ENCODE measurements around the gene ADAMTS16. TPM values are rescaled to one million over a fixed set of nuclear protein-coding genes. Genes with fewer than 3 reads are reported as not detected.

ADAMTS16 gene
- total RNA-seq, 1 experiment from 2014 or later: not detected

DNA sequence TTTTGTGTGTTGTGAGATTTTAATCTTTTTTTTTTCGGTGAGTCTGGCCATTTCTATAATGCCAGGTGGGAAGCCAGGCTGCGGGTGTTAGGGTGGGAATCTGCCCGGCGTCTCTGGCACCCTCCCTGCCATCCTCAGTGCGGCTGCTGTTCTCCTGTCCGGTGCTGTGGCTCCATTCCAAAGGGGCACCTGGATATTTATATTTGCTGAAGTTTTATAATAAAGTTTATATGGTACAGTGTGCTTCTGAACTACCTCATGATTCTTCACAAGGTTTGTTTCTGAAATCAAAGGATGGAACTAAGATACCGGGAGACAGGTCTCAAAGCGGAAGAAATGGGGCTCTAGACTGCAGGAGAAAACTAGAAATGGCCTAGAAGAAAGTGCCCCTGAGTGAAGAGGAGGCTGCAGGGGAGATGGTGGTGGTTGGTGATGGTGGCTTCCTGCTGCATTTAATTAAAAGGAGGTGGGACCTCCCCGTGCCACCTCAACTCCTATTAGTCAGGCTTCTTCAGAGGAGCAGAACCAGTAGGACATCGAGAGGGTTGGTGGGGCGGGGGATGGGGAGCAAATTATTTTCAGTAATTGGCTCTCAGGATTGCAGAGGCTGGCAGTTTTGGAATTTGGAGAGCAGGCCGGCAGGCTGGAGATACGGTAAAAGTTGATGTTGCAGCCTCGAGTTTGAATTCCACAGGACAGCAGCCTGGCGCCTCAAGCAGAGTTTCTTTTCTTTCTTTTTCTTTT lies 180.1 kb downstream of the ADAMTS16 start:
- DNase-seq: no peak
- no TSS peak for BruUV-seq (replicated peaks)
- Mint-ChIP-seq H3K9me3 (ENCODE audit: low read depth, unreplicated experiment) (peaks cover under 1% of the 10 kb centered on the region), H3K36me3 (ENCODE audit: insufficient read depth, unreplicated experiment) (no peaks in the 10 kb centered on the region), H3K27me3 (ENCODE audit: unreplicated experiment) (no peaks in the 10 kb centered on the region), H3K4me1 (ENCODE audit: low read depth, unreplicated experiment) (no peaks in the 10 kb centered on the region), H3K27ac (ENCODE audit: unreplicated experiment) (no peak overlapping the region), H3K4me3 (ENCODE audit: low read depth, unreplicated experiment) (no peak overlapping the region)
- CTCF ChIA-PET: no interaction called here
- TF ChIP-seq, protein P1, sequence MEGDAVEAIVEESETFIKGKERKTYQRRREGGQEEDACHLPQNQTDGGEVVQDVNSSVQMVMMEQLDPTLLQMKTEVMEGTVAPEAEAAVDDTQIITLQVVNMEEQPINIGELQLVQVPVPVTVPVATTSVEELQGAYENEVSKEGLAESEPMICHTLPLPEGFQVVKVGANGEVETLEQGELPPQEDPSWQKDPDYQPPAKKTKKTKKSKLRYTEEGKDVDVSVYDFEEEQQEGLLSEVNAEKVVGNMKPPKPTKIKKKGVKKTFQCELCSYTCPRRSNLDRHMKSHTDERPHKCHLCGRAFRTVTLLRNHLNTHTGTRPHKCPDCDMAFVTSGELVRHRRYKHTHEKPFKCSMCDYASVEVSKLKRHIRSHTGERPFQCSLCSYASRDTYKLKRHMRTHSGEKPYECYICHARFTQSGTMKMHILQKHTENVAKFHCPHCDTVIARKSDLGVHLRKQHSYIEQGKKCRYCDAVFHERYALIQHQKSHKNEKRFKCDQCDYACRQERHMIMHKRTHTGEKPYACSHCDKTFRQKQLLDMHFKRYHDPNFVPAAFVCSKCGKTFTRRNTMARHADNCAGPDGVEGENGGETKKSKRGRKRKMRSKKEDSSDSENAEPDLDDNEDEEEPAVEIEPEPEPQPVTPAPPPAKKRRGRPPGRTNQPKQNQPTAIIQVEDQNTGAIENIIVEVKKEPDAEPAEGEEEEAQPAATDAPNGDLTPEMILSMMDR (IDR thresholded peaks at IDR 0.05; ENCODE audit: unreplicated experiment): no peak
- intact Hi-C loops (cut with micrococcal nuclease; ENCODE audit: unreplicated experiment): no loop called here

DNA sequence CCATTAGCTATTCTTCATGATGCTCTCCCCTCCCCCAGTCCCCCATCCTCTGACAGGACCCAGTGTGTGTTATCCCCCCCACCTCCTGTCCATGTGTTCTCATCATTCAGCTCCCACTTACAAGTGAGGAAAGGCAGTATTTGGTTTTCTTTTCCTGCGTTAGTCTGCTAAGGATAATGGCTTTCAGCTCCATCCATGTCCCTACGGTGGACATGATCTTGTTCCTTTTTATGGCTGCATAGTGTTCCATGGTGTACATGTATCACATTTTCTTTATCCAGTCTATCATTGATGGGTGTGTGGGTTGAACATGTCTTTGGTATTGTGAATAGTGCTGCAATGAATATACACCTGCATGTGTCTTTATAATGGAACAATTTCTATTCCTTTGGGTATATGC lies 181.0 kb downstream of the ADAMTS16 start:
- BruUV-seq (replicated peaks): no TSS peak
- Mint-ChIP-seq H3K27me3 (ENCODE audit: unreplicated experiment) (no peaks in the 10 kb centered on the region), H3K9me3 (ENCODE audit: low read depth, unreplicated experiment) (peaks cover 4% of the 10 kb centered on the region), H3K27ac (ENCODE audit: unreplicated experiment) (no peak overlapping the region), H3K36me3 (ENCODE audit: insufficient read depth, unreplicated experiment) (no peaks in the 10 kb centered on the region), H3K4me3 (ENCODE audit: low read depth, unreplicated experiment) (no peak overlapping the region), H3K4me1 (ENCODE audit: low read depth, unreplicated experiment) (no peaks in the 10 kb centered on the region)
- intact Hi-C loops (cut with micrococcal nuclease; ENCODE audit: unreplicated experiment): no loop called here
- CTCF ChIA-PET: no interaction called here
- TF ChIP-seq, protein P1 (IDR thresholded peaks at IDR 0.05; ENCODE audit: unreplicated experiment): no peak
- no peak for DNase-seq

DNA sequence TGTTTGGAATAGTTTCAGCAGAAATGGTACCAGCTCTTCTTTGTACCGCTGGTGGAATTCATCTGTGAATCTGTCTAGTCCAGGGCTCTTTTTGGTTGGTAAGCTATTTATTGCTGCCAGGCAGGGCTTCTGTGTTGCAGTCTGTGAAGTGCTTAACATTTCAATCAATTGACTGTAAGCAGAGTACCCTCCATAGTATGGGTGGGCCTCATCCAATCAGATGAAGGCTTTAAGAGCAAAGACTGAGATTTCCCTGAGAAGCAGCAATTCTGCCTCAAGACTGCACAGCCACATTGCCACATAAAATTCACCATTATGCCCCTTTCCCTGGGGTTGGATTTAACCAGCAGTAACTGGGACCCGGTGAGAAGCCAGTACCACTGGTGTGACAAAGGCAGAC lies 183.4 kb downstream of the ADAMTS16 start:
- Mint-ChIP-seq H3K4me3 (ENCODE audit: low read depth, unreplicated experiment) (no peak overlapping the region), H3K36me3 (ENCODE audit: insufficient read depth, unreplicated experiment) (no peaks in the 10 kb centered on the region), H3K27me3 (ENCODE audit: unreplicated experiment) (no peaks in the 10 kb centered on the region), H3K4me1 (ENCODE audit: low read depth, unreplicated experiment) (no peaks in the 10 kb centered on the region), H3K9me3 (ENCODE audit: low read depth, unreplicated experiment) (peaks cover 11% of the 10 kb centered on the region), H3K27ac (ENCODE audit: unreplicated experiment) (no peak overlapping the region)
- BruUV-seq (replicated peaks): no TSS peak
- TF ChIP-seq, protein P1 (IDR thresholded peaks at IDR 0.05; ENCODE audit: unreplicated experiment): no peak
- CTCF ChIA-PET: no interaction called here
- intact Hi-C loops (cut with micrococcal nuclease; ENCODE audit: unreplicated experiment): no loop called here
- DNase-seq: no peak

DNA sequence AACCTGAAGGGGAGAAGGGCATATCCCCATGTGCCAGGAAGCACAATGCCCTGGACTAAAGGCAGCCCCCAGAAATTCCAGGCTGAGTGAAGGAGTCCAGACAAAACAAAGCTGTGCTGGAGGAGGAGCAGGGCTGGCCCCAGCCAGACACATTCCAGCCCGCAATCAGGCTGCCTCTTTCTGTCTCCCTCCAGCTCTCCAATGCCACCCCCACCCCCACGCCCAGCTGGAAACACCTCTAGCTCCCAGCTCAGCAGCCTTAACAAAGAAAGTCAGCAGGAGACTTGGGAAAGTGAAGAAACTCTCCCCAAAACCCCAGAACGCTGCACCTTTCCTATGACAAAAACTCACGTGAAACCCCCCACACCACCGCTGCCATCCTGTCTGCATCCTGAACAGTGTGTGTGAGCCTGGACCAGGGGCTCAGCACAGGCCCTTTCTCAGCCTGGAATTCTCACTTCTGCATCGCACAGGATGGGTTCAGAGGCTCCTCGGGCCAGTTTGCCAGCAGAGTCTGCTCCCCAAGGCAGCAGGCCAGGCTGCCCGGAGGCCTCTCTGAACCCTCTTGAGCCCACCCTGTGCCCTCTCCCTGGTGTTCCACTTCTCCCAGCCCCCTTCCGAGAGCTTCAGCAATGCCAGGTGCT lies 186.1 kb downstream of the ADAMTS16 start:
- no peak overlapping the region for H3K4me3 Mint-ChIP-seq (ENCODE audit: low read depth, unreplicated experiment)
- intact Hi-C loops (cut with micrococcal nuclease; ENCODE audit: unreplicated experiment): no loop called here
- no peak for DNase-seq
- no TSS peak for BruUV-seq (replicated peaks)
- no peaks in the 10 kb centered on the region for H3K27me3 Mint-ChIP-seq (ENCODE audit: unreplicated experiment)
- no peaks in the 10 kb centered on the region for H3K4me1 Mint-ChIP-seq (ENCODE audit: low read depth, unreplicated experiment)
- H3K27ac Mint-ChIP-seq (ENCODE audit: unreplicated experiment): no peak overlapping the region
- CTCF ChIA-PET: no interaction called here
- TF ChIP-seq, protein P1 (IDR thresholded peaks at IDR 0.05; ENCODE audit: unreplicated experiment): no peak
- peaks cover 11% of the 10 kb centered on the region for H3K9me3 Mint-ChIP-seq (ENCODE audit: low read depth, unreplicated experiment)
- no peaks in the 10 kb centered on the region for H3K36me3 Mint-ChIP-seq (ENCODE audit: insufficient read depth, unreplicated experiment)
